B cell (primary cell): ENCODE results near the gene ASIC4. TPM values are rescaled to one million over a fixed set of nuclear protein-coding genes. Genes with fewer than 3 reads are reported as not detected.

ENCODE experiments used
- ATAC-seq: fragments of 200-7000 bp; cut with Tn5 transposase; one replicate; pipeline ENCODE4 v1.10.0; 2021; ENCODE audit warnings: low read depth, mild to moderate bottlenecking, moderate number of reproducible peaks, moderate library complexity
- CTCF ChIA-PET: fragments of 350-600 bp; sonication (Branson Sonifier 250); formaldehyde crosslinking; loops from one replicate; lab custom pipeline; 2021; ENCODE audit warnings: antibody characterized with exemption, inconsistent platforms; lab: Charles Lee
- POLR2A ChIA-PET: fragments of 350-600 bp; sonication (Branson Sonifier 250); formaldehyde crosslinking; loops from one replicate; lab custom pipeline; 2021; ENCODE audit warnings: antibody characterized with exemption; lab: Charles Lee
- DNase-seq: peaks from one replicate; pipeline ENCODE4 v3.0.0; 2013
- H2AFZ ChIP-seq: 2 replicates; pipeline ENCODE4 v1.6.1; 2012; ENCODE audit warnings: mild to moderate bottlenecking, low read depth, low read length; ENCODE audit not compliant: insufficient read depth, poor library complexity, severe bottlenecking
- H3K27ac ChIP-seq, 2 donors: 1 replicate in 1 of 2; 2 replicates in 1 of 2; pipeline ENCODE4 v1.5.1; 2012 to 2013; ENCODE audit warnings: low read length in 2 of 2, mild to moderate bottlenecking in 2 of 2, moderate library complexity in 1 of 2
- H3K27me3 ChIP-seq, 4 experiments: fragments of 200-600 bp in 1 of 4; sonication (generic) in 1 of 4; replicated peaks in 1 of 4; 1 replicate in 2 of 4; 2 replicates in 2 of 4; pipeline versions ENCODE4 v1.6.1 to v1.7.0; 2013 to 2016; ENCODE audit warnings: low read length in 3 of 4, mild to moderate bottlenecking in 2 of 4, mixed read lengths in 1 of 4, moderate library complexity in 1 of 4; ENCODE audit not compliant: insufficient read depth in 4 of 4, control insufficient read depth in 3 of 4; ENCODE audit errors: control extremely low read depth in 1 of 4
- H3K36me3 ChIP-seq, 2 experiments: replicated peaks in 1 of 2; 1 replicate in 1 of 2; 2 replicates in 1 of 2; pipeline versions ENCODE4 v1.6.1 to v1.7.1; 2013; ENCODE audit warnings: low read length in 1 of 2; ENCODE audit not compliant: insufficient read depth in 2 of 2, control insufficient read depth in 1 of 2; ENCODE audit errors: control extremely low read depth in 1 of 2, extremely low read depth in 1 of 2
- H3K4me1 ChIP-seq, 2 donors: fragments of 200-600 bp in 1 of 2; sonication (generic) in 1 of 2; 1 replicate in 1 of 2; 2 replicates in 1 of 2; pipeline versions ENCODE4 v1.5.1 to v1.6.1; 2013 to 2017; ENCODE audit warnings: low read length in 2 of 2; ENCODE audit not compliant: control insufficient read depth in 2 of 2, insufficient read depth in 2 of 2
- H3K4me2 ChIP-seq: replicated peaks from 2 replicates; pipeline ENCODE3; 2012; ENCODE audit warnings: mild to moderate bottlenecking, low read depth, low read length; ENCODE audit not compliant: poor library complexity, severe bottlenecking
- H3K4me3 ChIP-seq, 5 experiments: fragments of 200-600 bp in 1 of 5; sonication (generic) in 1 of 5; 1 replicate in 3 of 5; 2 replicates in 2 of 5; pipeline versions ENCODE4 v1.5.1 to v1.7.0; 2011 to 2016; ENCODE audit warnings: low read length in 4 of 5, mild to moderate bottlenecking in 4 of 5, low read depth in 2 of 5, control low read depth in 1 of 5, moderate library complexity in 1 of 5; ENCODE audit not compliant: insufficient read depth in 1 of 5; ENCODE audit errors: control extremely low read depth in 1 of 5, extremely low read depth in 1 of 5
- H3K79me2 ChIP-seq: fragments of 200-600 bp; sonication (generic); one replicate; pipeline ENCODE4 v1.6.0; 2016; ENCODE audit warnings: low read length; ENCODE audit not compliant: control insufficient read depth, insufficient read depth
- H3K9ac ChIP-seq: fragments of 200-600 bp; sonication (generic); 2 replicates; pipeline ENCODE4 v1.6.1; 2017; ENCODE audit warnings: mild to moderate bottlenecking, low read length, moderate library complexity
- H3K9me3 ChIP-seq, 3 donors: one replicate each; pipeline versions ENCODE4 v1.6.1 to v1.7.1; 2013; ENCODE audit warnings: low read length in 2 of 3; ENCODE audit not compliant: control insufficient read depth in 2 of 3, insufficient read depth in 1 of 3; ENCODE audit errors: control extremely low read depth in 1 of 3
- H4K20me1 ChIP-seq: 2 replicates; pipeline ENCODE4 v1.6.0; 2012; ENCODE audit warnings: mild to moderate bottlenecking, low read length; ENCODE audit not compliant: insufficient read depth, control insufficient read depth, poor library complexity, severe bottlenecking
- H3K27ac Mint-ChIP-seq: one replicate; pipeline ENCODE4 v1.8.0; 2021; ENCODE audit warnings: mixed read lengths
- H3K27me3 Mint-ChIP-seq: one replicate; pipeline ENCODE4 v1.8.0; 2021; ENCODE audit warnings: mixed read lengths
- H3K4me1 Mint-ChIP-seq: one replicate; pipeline ENCODE4 v1.8.0; 2021; ENCODE audit warnings: mixed read lengths
- H3K4me3 Mint-ChIP-seq: one replicate; pipeline ENCODE4 v1.8.0; 2021; ENCODE audit warnings: mixed read lengths
- H3K9me3 Mint-ChIP-seq: one replicate; pipeline ENCODE4 v1.8.0; 2022; ENCODE audit warnings: mixed read lengths; ENCODE audit not compliant: insufficient read depth
- CTCF ChIP-seq: fragments of 200-600 bp; IDR thresholded peaks from one replicate; pipeline ENCODE4 v1.8.0; 2022; ENCODE audit warnings: antibody characterized with exemption, mild to moderate bottlenecking
- EZH2 ChIP-seq: IDR thresholded peaks from 2 replicates; pipeline ENCODE4 v1.6.1; 2012; ENCODE audit warnings: borderline replicate concordance, low read depth, mild to moderate bottlenecking, moderate library complexity, low read length; ENCODE audit not compliant: insufficient read depth, poor library complexity, severe bottlenecking
- WGBS: methylation state at CpG from one replicate; pipeline ENCODE4 v1.1.5; 2013; ENCODE audit warnings: missing lambda C conversion rate; ENCODE audit not compliant: insufficient coverage; 5-methylcytosine and 5-hydroxymethylcytosine counted together
- intact Hi-C: fragments of 100-400 bp; cut with micrococcal nuclease; formaldehyde crosslinking; loops from one replicate; pipeline ENCODE4 v1.10.0; 2022
- polyA plus RNA-seq: library from polyadenylated mRNA; depleted of rRNA; stranded (reverse); fragments of >200 nt; gene quantifications from 2 replicates; pipeline ENCODE4 v1.2.3, GENCODE V29; 2012
- total RNA-seq, 2 donors: library from RNA; stranded (reverse); fragments of 120-200 nt in 1 of 2; gene quantifications; 1 replicate in 1 of 2; 2 replicates in 1 of 2; pipeline versions ENCODE4 v1.2.3 to v1.2.4, GENCODE V29; 2013 to 2022

ASIC4 gene
- total and polyA plus RNA-seq, 2 donors (not counting 1 experiment from before 2014, with no cell fraction given) = not detected

- no peaks in the 10 kb centered on the region for H4K20me1 ChIP-seq
- H2AFZ ChIP-seq = no peak overlapping the region
- no peak overlapping the region for H3K9ac ChIP-seq
- H3K27me3 ChIP-seq = peaks cover 0 to 54% (median 18%) of the 10 kb centered on the region in 4 experiments
- H3K9me3 Mint-ChIP-seq = no peaks in the 10 kb centered on the region
- WGBS = 78% methylated on average over 14 of the region's 20 CpGs
- CTCF ChIA-PET = interaction anchor here (0.8 to 8.8 kb wide), 11 partner anchors 9 to 473 kb away, joined by 3 to 146 read pairs (median 10); partner anchors contain the start of gene GMPPA
- TF ChIP-seq CTCF = no peak
- TF ChIP-seq EZH2 = no peak
- DNase-seq = no peak
- POLR2A ChIA-PET = no interaction called here
- H3K4me3 ChIP-seq = no peak overlapping the region
- no peaks in the 10 kb centered on the region for H3K9me3 ChIP-seq
- no peak overlapping the region for H3K27ac Mint-ChIP-seq
- intact Hi-C loops = no loop called here
- no peaks in the 10 kb centered on the region for H3K79me2 ChIP-seq
- H3K4me3 Mint-ChIP-seq = no peak overlapping the region
- ATAC-seq = no peak
- no peak overlapping the region for H3K4me2 ChIP-seq
- H3K27me3 Mint-ChIP-seq = peaks cover 60% of the 10 kb centered on the region
- no peak overlapping the region for H3K27ac ChIP-seq
- H3K36me3 ChIP-seq = no peaks in the 10 kb centered on the region
- H3K4me1 ChIP-seq = peaks cover 4 to 5% of the 10 kb centered on the region in 2 donors
- H3K4me1 Mint-ChIP-seq = peaks cover 3% of the 10 kb centered on the region
Measured at GRCh38 chr2:219531639-219532377, 17.5 kb downstream of the ASIC4 start.

DNA sequence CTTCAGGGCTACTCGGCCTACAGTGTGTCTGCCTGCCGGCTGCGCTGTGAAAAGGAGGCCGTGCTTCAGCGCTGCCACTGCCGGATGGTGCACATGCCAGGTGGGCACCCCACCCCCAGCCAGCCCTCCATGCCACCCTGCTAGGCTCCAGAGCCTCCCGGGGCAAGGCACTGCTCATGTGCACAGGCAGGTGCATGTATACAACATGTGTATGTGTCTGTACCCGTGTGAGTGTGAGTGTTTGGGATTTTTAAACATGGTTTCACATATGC is 18.0 kb downstream of the ASIC4 start:
- Histone ChIP-seq H4K20me1 (no peaks in the 10 kb centered on the region), H3K79me2 (no peaks in the 10 kb centered on the region), H3K27me3 (peaks cover 0 to 52% (median 18%) of the 10 kb centered on the region in 4 experiments), H3K4me1 (peaks cover 4 to 5% of the 10 kb centered on the region in 2 donors), H3K27ac (no peak overlapping the region), H3K36me3 (no peaks in the 10 kb centered on the region), H3K4me2 (no peak overlapping the region), H3K9ac (no peak overlapping the region), H3K4me3 (no peak overlapping the region), H2AFZ (no peak overlapping the region), H3K9me3 (no peaks in the 10 kb centered on the region)
- no peaks in the 10 kb centered on the region for H3K9me3 Mint-ChIP-seq
- H3K27ac Mint-ChIP-seq = no peak overlapping the region
- peaks cover 57% of the 10 kb centered on the region for H3K27me3 Mint-ChIP-seq
- intact Hi-C loops = no loop called here
- WGBS = 92% methylated on average over 7 of the region's 8 CpGs
- DNase-seq (no peak), ATAC-seq (no peak)
- CTCF ChIA-PET = interaction anchor here (0.9 to 8.8 kb wide), 4 partner anchors 9 to 72 kb away, joined by 3 to 146 read pairs (median 63); partner anchors contain the start of gene GMPPA
- POLR2A ChIA-PET = no interaction called here
- no peak overlapping the region for H3K4me3 Mint-ChIP-seq
- TF ChIP-seq CTCF (no peak), EZH2 (no peak)
- H3K4me1 Mint-ChIP-seq = peaks cover 3% of the 10 kb centered on the region
